ENCODE data around the gene WNT5A. TPM values are rescaled to one million over a fixed set of nuclear protein-coding genes. Genes with fewer than 3 reads are reported as not detected.

WNT5A gene
- total RNA-seq, 4 donors from 2014 or later = 8.9 to 13.9 (median 9.3) TPM

- WGBS = 78% methylated on average over 3 of the region's 3 CpGs
- no peaks in the 10 kb centered on the region for H3K27me3 ChIP-seq
- H3K27ac ChIP-seq = no peak overlapping the region
- no peak for DNase-seq (ENCODE audit: low spot score in 2 of 2)
- no peaks in the 10 kb centered on the region for H3K36me3 ChIP-seq
- TF ChIP-seq EP300 (IDR thresholded peaks at IDR 0.05) (no peak), CTCF (IDR thresholded peaks at IDR 0.05) (no peak), POLR2AphosphoS5 (IDR thresholded peaks at IDR 0.05) (no peak), POLR2A (IDR thresholded peaks at IDR 0.05) (no peak)
- H3K4me1 ChIP-seq = no peaks in the 10 kb centered on the region
- no peak overlapping the region for H3K4me3 ChIP-seq
- H3K9me3 ChIP-seq = no peaks in the 10 kb centered on the region
Observed at GRCh38 chr3:55453886-55454496, 33.1 kb downstream of the WNT5A start.

GRCh38 chr3:55452886-55453285 lies 34.2 kb downstream of the WNT5A start:
- 86% methylated on average over 2 of the region's 2 CpGs for WGBS
- TF ChIP-seq EP300 (IDR thresholded peaks at IDR 0.05) (no peak), CTCF (IDR thresholded peaks at IDR 0.05) (no peak), POLR2A (IDR thresholded peaks at IDR 0.05) (no peak)
- no peaks in the 10 kb centered on the region for H3K27me3 ChIP-seq

GRCh38 chr3:55449527-55449926 lies 37.6 kb downstream of the WNT5A start:
- WGBS = 82% methylated on average over 1 of the region's 1 CpG
- Histone ChIP-seq H3K27me3 (peaks cover 10% of the 10 kb centered on the region), H3K27ac (no peak overlapping the region), H3K4me1 (no peaks in the 10 kb centered on the region), H3K4me3 (no peak overlapping the region), H3K9me3 (no peaks in the 10 kb centered on the region), H3K36me3 (no peaks in the 10 kb centered on the region)
- TF ChIP-seq POLR2A (IDR thresholded peaks at IDR 0.05) (no peak), EP300 (IDR thresholded peaks at IDR 0.05) (no peak), POLR2AphosphoS5 (IDR thresholded peaks at IDR 0.05) (no peak), CTCF (IDR thresholded peaks at IDR 0.05) (no peak)
- DNase-seq (ENCODE audit: low spot score in 2 of 2) = no peak

More at GRCh38 chr3:55452886-55453285, 34.2 kb downstream of the WNT5A start:
- H3K4me1 ChIP-seq = no peaks in the 10 kb centered on the region
- H3K36me3 ChIP-seq = no peaks in the 10 kb centered on the region
- no peaks in the 10 kb centered on the region for H3K9me3 ChIP-seq
- H3K4me3 ChIP-seq = no peak overlapping the region
- DNase-seq (ENCODE audit: low spot score in 2 of 2) = no peak
- no peak overlapping the region for H3K27ac ChIP-seq

GRCh38 chr3:55446850-55447249 lies 40.3 kb downstream of the WNT5A start:
- Histone ChIP-seq H3K27ac (no peak overlapping the region), H3K4me1 (no peaks in the 10 kb centered on the region), H3K27me3 (peaks cover 10% of the 10 kb centered on the region), H3K4me3 (no peak overlapping the region), H3K9me3 (no peaks in the 10 kb centered on the region), H3K36me3 (no peaks in the 10 kb centered on the region)
- 44% methylated on average over 7 of the region's 7 CpGs for WGBS
- TF ChIP-seq EP300 (IDR thresholded peaks at IDR 0.05) (no peak), CTCF (IDR thresholded peaks at IDR 0.05) (no peak), POLR2A (IDR thresholded peaks at IDR 0.05) (no peak), POLR2AphosphoS5 (IDR thresholded peaks at IDR 0.05) (no peak)
- no peak for DNase-seq (ENCODE audit: low spot score in 2 of 2)

- Histone ChIP-seq H3K9me3 (no peaks in the 10 kb centered on the region), H3K27me3 (peaks cover 10% of the 10 kb centered on the region), H3K27ac (no peak overlapping the region), H3K4me3 (no peak overlapping the region), H3K36me3 (no peaks in the 10 kb centered on the region), H3K4me1 (no peaks in the 10 kb centered on the region)
- 71% methylated on average over 6 of the region's 6 CpGs for WGBS
- TF ChIP-seq EP300 (IDR thresholded peaks at IDR 0.05) = no peak
- no peak for TF ChIP-seq POLR2A (IDR thresholded peaks at IDR 0.05)
- no peak for TF ChIP-seq POLR2AphosphoS5 (IDR thresholded peaks at IDR 0.05)
- TF ChIP-seq CTCF (IDR thresholded peaks at IDR 0.05) = no peak
- no peak for DNase-seq (ENCODE audit: low spot score in 2 of 2)
Observed at GRCh38 chr3:55445551-55445950, 41.6 kb downstream of the WNT5A start.
